ENCODE results near the gene GTF3A. TPM values are rescaled to one million over a fixed set of nuclear protein-coding genes. Genes with fewer than 3 reads are reported as not detected.
A peak's percentile ranks its signal among the peaks of the same experiment; 100 is the strongest.

Gene GTF3A
- total RNA-seq, 2 experiments from 2014 or later: 217 to 218 TPM

DNA sequence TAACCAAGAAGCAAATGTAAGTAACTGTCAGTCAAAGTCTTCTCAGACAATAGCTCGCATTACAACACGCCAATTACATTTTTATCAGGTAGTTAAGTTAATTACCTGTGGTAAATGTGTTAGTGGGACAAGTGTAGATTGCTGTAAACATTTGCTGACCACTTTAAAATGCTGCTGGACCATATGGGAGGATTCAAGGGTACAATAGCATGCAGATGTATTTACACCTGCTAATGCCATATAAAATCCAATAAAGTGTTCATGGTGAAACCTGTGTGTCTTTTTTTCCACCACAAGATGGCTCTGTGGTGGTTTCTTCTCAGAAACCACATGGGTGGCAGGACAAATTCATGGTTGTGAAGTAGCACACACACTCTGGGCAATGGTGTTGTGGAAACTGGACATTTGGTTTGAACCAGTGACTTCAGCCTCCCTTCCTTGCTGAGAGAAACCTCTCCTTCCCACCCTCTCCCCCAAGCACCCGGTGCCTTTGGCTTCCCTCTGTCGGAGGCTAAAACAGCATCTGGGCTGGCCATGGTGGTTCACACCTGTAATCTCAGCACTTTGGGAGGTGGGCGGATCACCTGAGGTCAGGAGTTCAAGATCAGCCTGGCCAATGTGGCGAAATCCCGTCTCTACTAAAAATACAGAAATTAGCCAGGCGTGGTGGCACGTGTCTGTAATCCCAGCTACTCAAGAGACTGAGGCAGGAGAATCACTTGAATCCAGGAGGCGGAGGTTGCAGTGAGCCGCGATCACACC, 18.1 kb upstream of the GTF3A start:
- ChIA-PET POLR2A (no interaction called here), CTCF (interaction anchor here (1.0 to 2.0 kb wide), 4 partner anchors 44 to 422 kb away, joined by 3 to 24 read pairs (median 8); no protein-coding TSS in a partner anchor)
- Mint-ChIP-seq H3K36me3 (no peaks in the 10 kb centered on the region), H3K4me1 (ENCODE audit: low read depth) (peaks cover 8% of the 10 kb centered on the region), H3K27ac (no peak overlapping the region), H3K4me3 (no peak overlapping the region), H3K27me3 (peaks cover 13% of the 10 kb centered on the region), H3K9me3 (peaks cover 2% of the 10 kb centered on the region)
- intact Hi-C loops (cut with micrococcal nuclease): loop anchor here (1.0 kb wide), 1 partner anchor 20 kb away; no protein-coding TSS in a partner anchor
- DNase-seq: peak; percentile 36

DNA sequence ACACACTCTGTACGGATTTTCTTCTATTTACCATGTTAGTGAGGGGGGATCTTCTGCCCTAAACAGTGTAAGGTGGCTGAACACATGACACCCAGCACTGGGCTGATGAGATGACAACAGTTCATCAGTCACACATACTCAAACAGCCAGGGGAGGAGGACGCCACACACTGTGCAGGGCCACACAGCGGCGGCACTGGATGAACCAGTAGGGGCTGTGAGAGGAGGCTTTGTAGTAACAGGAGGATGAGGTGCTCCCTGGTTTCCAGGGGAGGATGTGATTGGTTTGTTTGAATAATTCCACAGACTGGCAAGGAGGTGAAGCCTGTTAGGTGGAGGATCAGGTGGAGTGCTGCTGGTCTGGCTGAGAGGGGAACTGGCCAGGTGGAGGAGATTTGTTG, 16.3 kb upstream of the GTF3A start:
- Mint-ChIP-seq H3K9me3 (peaks cover 2% of the 10 kb centered on the region), H3K36me3 (no peaks in the 10 kb centered on the region), H3K27ac (no peak overlapping the region), H3K4me3 (no peak overlapping the region), H3K27me3 (peaks cover 20% of the 10 kb centered on the region), H3K4me1 (ENCODE audit: low read depth) (peaks cover 8% of the 10 kb centered on the region)
- ChIA-PET POLR2A (no interaction called here), CTCF (no interaction called here)
- intact Hi-C loops (cut with micrococcal nuclease): no loop called here
- DNase-seq: no peak

DNA sequence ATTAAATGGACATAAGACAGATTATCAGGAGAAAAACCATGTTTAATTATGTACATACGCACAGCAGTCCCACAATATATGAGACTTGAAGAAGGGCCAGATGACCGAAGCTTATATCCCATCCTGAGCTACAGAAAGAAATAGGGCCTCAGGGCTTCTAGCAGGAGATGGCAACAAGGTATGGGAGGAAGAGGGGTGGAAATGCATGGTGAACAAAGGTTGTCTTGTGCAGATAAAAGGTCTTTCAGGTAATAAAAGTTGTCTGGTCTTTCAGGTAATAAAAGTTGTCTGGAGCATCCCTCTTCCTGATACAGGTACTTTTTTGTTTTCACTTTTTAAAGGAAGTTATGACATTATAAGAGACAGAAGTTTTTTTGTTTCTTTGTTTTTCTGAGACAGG, 15.4 kb upstream of the GTF3A start:
- CTCF ChIA-PET: interaction anchor here (1.3 to 1.9 kb wide), 2 partner anchors 35 to 418 kb away, joined by 5 to 6 read pairs; no protein-coding TSS in a partner anchor
- intact Hi-C loops (cut with micrococcal nuclease): no loop called here
- POLR2A ChIA-PET: no interaction called here
- no peaks in the 10 kb centered on the region for H3K36me3 Mint-ChIP-seq
- no peak for DNase-seq
- peaks cover 20% of the 10 kb centered on the region for H3K27me3 Mint-ChIP-seq
- H3K4me1 Mint-ChIP-seq (ENCODE audit: low read depth): peaks cover 5% of the 10 kb centered on the region
- H3K27ac Mint-ChIP-seq: no peak overlapping the region
- H3K4me3 Mint-ChIP-seq: no peak overlapping the region
- H3K9me3 Mint-ChIP-seq: peaks cover 2% of the 10 kb centered on the region

DNA sequence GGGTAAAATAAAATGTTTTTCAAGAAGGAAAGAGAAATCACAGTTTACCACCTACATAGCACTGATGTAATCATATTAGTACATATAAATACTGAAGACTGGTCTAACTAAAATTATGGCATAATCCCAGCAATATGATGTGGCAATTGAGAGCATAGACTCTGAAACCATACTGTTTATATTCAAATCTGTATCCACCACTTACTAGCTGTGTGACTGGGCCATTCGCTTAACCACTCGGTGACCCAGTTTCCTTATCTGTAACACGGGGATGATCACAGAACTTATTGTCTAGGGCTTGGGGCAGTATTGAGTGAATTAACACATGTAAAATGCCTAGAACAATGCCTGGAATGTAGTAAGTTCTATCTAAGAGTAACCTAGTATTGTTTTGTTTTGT, 13.1 kb upstream of the GTF3A start:
- intact Hi-C loops (cut with micrococcal nuclease): no loop called here
- no peaks in the 10 kb centered on the region for H3K36me3 Mint-ChIP-seq
- ChIA-PET CTCF (interaction anchor here (1.1 kb wide), 1 partner anchor 415 kb away, joined by 3 read pairs; no protein-coding TSS in a partner anchor), POLR2A (no interaction called here)
- no peak for DNase-seq
- H3K4me1 Mint-ChIP-seq (ENCODE audit: low read depth): peaks cover 3% of the 10 kb centered on the region
- H3K27ac Mint-ChIP-seq: no peak overlapping the region
- H3K27me3 Mint-ChIP-seq: peaks cover 24% of the 10 kb centered on the region
- peaks cover 2% of the 10 kb centered on the region for H3K9me3 Mint-ChIP-seq
- H3K4me3 Mint-ChIP-seq: no peak overlapping the region

DNA sequence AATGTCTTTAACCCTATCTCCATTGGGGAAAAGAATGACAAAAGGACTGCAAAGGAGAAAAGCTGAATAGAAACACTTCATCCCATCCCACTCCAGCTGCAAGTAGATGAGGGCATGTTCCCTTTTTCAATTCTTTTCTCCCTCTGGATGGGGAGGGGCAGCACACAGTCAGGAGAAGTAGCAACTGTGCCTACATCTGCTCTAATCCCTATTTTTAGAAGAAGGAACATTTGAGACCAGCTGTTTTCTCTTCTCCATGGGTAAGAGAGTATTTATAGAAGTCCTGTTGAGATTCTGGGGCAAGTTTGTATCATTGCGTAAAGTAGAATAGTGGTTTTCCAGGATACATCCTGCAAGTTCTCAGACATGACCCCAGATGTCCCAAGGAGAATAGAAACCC, 9.3 kb upstream of the GTF3A start:
- POLR2A ChIA-PET: no interaction called here
- DNase-seq: no peak
- Mint-ChIP-seq H3K4me1 (ENCODE audit: low read depth) (peaks cover 2% of the 10 kb centered on the region), H3K27me3 (peaks cover 13% of the 10 kb centered on the region), H3K4me3 (no peak overlapping the region), H3K27ac (no peak overlapping the region), H3K36me3 (no peaks in the 10 kb centered on the region), H3K9me3 (no peaks in the 10 kb centered on the region)
- intact Hi-C loops (cut with micrococcal nuclease): no loop called here
- CTCF ChIA-PET: no interaction called here

DNA sequence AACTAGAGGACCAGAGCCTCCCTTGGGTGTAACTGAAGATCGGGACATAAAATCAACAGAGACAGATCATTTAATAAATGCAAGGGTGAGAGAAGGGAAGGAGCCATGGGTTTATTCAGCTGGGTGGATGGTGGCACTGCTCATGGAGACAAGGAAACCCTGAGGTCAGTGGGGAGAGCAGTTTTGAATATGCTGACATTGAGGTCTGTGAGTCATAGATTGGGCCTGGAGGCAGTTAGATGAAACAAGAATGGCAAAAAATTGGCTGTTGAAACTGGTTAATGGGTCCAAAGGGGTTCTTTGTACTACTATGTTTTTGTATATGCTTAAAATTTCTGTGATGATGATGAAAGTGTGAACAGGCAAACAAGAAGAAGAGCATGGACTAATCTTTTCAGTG, 5.1 kb upstream of the GTF3A start:
- no peaks in the 10 kb centered on the region for H3K36me3 Mint-ChIP-seq
- peaks cover 4% of the 10 kb centered on the region for H3K27me3 Mint-ChIP-seq
- peaks cover 13% of the 10 kb centered on the region for H3K4me1 Mint-ChIP-seq (ENCODE audit: low read depth)
- DNase-seq: no peak
- H3K27ac Mint-ChIP-seq: no peak overlapping the region
- CTCF ChIA-PET: interaction anchor here (1.1 kb wide), 1 partner anchor 407 kb away, joined by 3 read pairs; no protein-coding TSS in a partner anchor
- POLR2A ChIA-PET: no interaction called here
- no peak overlapping the region for H3K4me3 Mint-ChIP-seq
- H3K9me3 Mint-ChIP-seq: no peaks in the 10 kb centered on the region
- intact Hi-C loops (cut with micrococcal nuclease): no loop called here

DNA sequence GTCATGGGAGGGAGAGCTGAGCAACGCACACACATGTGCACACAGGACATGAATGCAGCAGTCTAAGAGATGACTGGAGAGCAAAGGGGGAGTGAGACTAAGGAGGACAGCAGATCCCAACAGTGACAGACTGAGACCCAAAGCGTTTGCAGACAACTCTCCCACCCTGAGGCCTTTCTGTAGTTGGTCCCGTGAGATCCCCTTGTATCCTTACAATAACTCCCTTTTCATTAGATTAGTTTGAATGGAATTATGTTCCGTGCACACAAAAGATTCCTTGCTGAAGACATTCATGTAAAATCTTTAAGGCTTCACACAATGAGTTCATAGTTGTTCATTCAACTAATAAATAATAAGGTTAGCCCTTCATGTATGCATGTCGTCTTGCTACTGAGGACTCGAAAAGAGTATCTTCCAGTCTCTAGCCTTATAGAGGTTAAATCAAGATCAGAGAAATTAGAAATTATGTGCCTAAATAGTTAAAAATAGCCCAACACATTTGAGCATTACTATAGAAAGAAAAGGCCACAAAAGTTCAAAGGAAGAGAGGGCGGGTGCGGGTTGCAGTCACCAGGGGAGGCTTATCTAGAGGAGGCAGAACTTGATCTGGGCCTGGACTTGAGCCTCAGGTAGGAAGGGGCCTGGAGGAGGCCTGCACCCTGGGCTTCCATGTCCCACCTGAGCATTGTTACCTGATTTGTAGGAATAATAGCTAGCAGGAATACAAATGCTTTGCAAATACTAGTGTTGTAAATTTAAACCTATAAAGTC, 3.1 kb upstream of the GTF3A start:
- H3K9me3 Mint-ChIP-seq: no peaks in the 10 kb centered on the region
- POLR2A ChIA-PET: no interaction called here
- H3K4me1 Mint-ChIP-seq (ENCODE audit: low read depth): peaks cover 13% of the 10 kb centered on the region
- intact Hi-C loops (cut with micrococcal nuclease): no loop called here
- H3K36me3 Mint-ChIP-seq: peaks cover 11% of the 10 kb centered on the region
- no peak overlapping the region for H3K4me3 Mint-ChIP-seq
- no peak overlapping the region for H3K27ac Mint-ChIP-seq
- DNase-seq: no peak
- CTCF ChIA-PET: no interaction called here
- no peaks in the 10 kb centered on the region for H3K27me3 Mint-ChIP-seq

DNA sequence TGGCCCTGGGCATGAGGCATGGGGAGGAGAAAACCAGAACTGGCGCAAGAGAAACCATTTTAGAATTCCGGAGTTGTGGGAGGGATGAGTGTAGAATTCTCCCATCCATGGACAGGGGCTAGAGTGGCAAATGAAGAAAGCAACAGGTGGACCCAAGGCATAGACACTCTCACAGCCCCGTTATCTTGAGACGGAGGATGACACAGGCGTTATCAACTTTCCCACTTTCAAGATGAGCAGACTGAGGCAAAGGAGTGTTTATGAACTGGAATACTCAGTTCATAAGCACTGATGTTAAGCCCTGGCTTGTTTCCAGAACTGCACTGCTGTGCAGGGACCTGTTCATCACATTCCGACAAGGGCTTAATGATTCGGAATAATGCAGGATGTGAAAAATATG, 1.1 kb upstream of the GTF3A start:
- no peaks in the 10 kb centered on the region for H3K9me3 Mint-ChIP-seq
- DNase-seq: no peak
- CTCF ChIA-PET: interaction anchor here (0.9 to 2.0 kb wide), 2 partner anchors 32 to 48 kb away, joined by 3 to 5 read pairs; no protein-coding TSS in a partner anchor
- POLR2A ChIA-PET: interaction anchor here (5.4 kb wide), 1 partner anchor 26 kb away, joined by 72 read pairs; the partner anchor contains the start of gene MTIF3
- intact Hi-C loops (cut with micrococcal nuclease): no loop called here
- H3K27ac Mint-ChIP-seq: peak overlapping the region; percentile 83
- peak overlapping the region; percentile 74 for H3K4me3 Mint-ChIP-seq
- peaks cover 27% of the 10 kb centered on the region for H3K36me3 Mint-ChIP-seq
- H3K27me3 Mint-ChIP-seq: no peaks in the 10 kb centered on the region
- H3K4me1 Mint-ChIP-seq (ENCODE audit: low read depth): peaks cover 32% of the 10 kb centered on the region

DNA sequence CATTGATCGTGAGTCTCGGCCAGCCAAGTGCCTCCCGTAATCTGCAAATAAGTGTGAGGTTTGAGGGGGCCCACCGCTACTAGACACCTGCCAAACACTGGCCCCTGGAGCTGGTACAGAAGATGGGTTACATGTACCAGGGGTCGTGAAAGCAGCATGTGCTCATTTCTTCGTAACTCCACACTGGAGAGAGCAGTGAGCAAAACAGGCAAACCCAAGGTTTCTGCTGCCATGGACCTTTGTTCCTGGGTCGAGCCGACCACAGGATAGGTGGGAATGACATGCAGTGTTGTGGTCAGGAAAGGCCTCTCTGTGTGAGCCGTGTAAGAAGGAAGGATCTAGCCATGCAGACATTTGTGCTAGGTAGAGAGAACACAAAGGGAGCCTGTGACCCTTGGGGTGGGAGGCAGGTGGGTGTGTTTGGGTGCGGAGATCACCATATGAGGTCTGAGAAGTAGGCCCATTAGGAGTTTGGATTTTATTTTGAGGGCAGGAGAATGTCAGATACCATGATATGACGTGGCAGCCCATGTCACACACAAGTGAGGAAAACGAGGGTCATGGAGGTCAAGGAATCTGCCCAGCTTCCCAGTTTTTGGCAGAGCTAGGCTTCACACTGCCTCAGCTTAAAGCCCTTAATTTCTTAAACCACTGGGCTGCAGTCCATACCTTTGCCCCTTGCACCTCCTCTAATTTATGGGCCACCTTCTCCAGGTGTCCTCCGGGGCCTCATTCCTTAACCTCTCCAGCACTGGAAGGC, 919 bp downstream of the GTF3A start:
- no peaks in the 10 kb centered on the region for H3K9me3 Mint-ChIP-seq
- ChIA-PET POLR2A (interaction anchor here (0.5 to 5.4 kb wide), 11 partner anchors 9 to 277 kb away, joined by 3 to 72 read pairs (median 4); partner anchors contain the start of genes LNX2, MTIF3 and RPL21), CTCF (interaction anchor here (0.6 to 4.0 kb wide), 8 partner anchors 20 to 401 kb away, joined by 3 to 43 read pairs (median 5); partner anchors contain the start of gene MTIF3)
- H3K36me3 Mint-ChIP-seq: peaks cover 37% of the 10 kb centered on the region
- H3K4me1 Mint-ChIP-seq (ENCODE audit: low read depth): peaks cover 35% of the 10 kb centered on the region
- intact Hi-C loops (cut with micrococcal nuclease): loop anchor here (2.0 to 5.0 kb wide), 2 partner anchors 51 to 293 kb away; no protein-coding TSS in a partner anchor
- peak overlapping the region; percentile 95 for H3K27ac Mint-ChIP-seq
- H3K27me3 Mint-ChIP-seq: no peaks in the 10 kb centered on the region
- peak overlapping the region; percentile 85 for H3K4me3 Mint-ChIP-seq
- DNase-seq: no peak

DNA sequence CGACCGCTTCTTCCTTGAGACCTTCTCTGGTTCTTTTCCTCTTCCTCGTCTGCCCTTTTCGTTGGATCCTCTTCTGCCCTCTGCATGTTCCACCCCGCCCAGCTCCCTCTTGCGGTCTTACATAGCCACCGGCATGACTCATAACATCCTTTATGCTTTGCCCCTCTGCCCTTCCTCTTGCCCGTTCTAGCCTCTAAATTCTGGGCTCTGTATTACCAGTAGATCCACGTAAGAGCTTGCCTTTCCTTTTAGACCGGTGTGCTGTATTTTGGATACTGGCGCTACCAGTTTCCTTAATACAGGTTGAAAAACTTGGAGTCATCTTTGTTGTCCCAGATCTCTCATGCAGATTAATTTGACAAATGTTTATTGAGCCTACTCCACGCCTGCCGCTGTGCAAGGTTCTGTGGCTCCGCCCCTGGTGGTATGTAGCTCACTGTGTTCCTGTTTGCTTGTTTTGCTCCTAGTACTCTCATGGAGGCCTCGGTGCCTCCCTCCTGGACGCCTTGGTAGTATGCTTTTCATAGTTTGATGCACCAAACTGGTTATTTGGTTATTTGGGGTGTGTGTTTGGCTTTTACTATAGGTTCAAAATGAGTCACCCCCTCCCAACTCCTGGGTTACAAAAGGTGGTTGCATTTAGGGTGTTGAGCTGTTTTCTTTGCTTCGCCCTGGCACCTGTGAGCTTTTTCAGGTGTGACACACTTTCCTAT, 1.7 kb downstream of the GTF3A start:
- Mint-ChIP-seq H3K4me3 (peak overlapping the region; percentile 85), H3K9me3 (no peaks in the 10 kb centered on the region), H3K36me3 (peaks cover 44% of the 10 kb centered on the region), H3K27ac (peak overlapping the region; percentile 95), H3K4me1 (ENCODE audit: low read depth) (peaks cover 43% of the 10 kb centered on the region), H3K27me3 (no peaks in the 10 kb centered on the region)
- ChIA-PET POLR2A (interaction anchor here (0.5 to 5.4 kb wide), 9 partner anchors 14 to 278 kb away, joined by 3 to 72 read pairs (median 4); partner anchors contain the start of genes LNX2, MTIF3 and RPL21), CTCF (interaction anchor here (1.1 to 4.0 kb wide), 9 partner anchors 17 to 401 kb away, joined by 4 to 43 read pairs (median 7); partner anchors contain the start of genes LNX2 and MTIF3)
- intact Hi-C loops (cut with micrococcal nuclease): loop anchor here (1.0 to 5.0 kb wide), 8 partner anchors 20 to 713 kb away; partner anchors contain the start of genes MTIF3 and POLR1D
- peak; percentile 87 for DNase-seq

DNA sequence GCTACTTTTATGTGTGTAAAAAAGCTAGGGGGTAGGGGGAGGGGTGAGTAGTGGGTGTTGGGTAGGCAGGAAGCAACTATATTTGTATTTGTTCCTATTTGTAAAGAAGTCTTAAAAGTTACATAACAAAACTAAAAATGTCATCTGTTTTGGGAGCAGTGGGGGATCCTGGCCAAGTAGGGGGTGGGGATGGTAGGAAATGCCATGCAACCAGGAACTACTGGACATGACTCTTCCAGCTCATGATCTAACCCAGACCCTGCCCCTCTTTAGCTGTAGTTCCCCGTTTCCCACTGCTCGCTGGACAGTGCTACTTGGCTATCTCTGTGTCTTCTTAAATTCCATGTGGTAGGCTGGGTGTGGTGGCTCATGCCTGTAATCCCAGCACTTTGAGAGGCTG, 3.2 kb downstream of the GTF3A start:
- peaks cover 56% of the 10 kb centered on the region for H3K4me1 Mint-ChIP-seq (ENCODE audit: low read depth)
- H3K9me3 Mint-ChIP-seq: no peaks in the 10 kb centered on the region
- no peak for DNase-seq
- peak overlapping the region; percentile 95 for H3K27ac Mint-ChIP-seq
- ChIA-PET POLR2A (interaction anchor here (1.1 to 5.4 kb wide), 3 partner anchors 16 to 28 kb away, joined by 4 to 72 read pairs (median 44); partner anchors contain the start of gene MTIF3), CTCF (interaction anchor here (1.5 to 4.0 kb wide), 4 partner anchors 17 to 400 kb away, joined by 4 to 43 read pairs (median 14); partner anchors contain the start of gene MTIF3)
- H3K36me3 Mint-ChIP-seq: peaks cover 59% of the 10 kb centered on the region
- intact Hi-C loops (cut with micrococcal nuclease): loop anchor here (1.0 to 5.0 kb wide), 2 partner anchors 176 to 295 kb away; partner anchors contain the start of gene RPL21
- no peaks in the 10 kb centered on the region for H3K27me3 Mint-ChIP-seq
- H3K4me3 Mint-ChIP-seq: peak overlapping the region; percentile 85
